PC-9 (cell line): ENCODE data around the gene CALM3. TPM values are rescaled to one million over a fixed set of nuclear protein-coding genes. Genes with fewer than 3 reads are reported as not detected.
A peak's percentile ranks its signal among the peaks of the same experiment; 100 is the strongest.

Source experiments
- BruUV-seq: library from RNA; stranded (reverse); fragments of 400-500 nt; replicated peaks from 2 replicates; lab custom pipeline; 2021; lab: Mats Ljungman, UMichigan
- CTCF ChIA-PET: fragments of 300-600 bp; sonication (Branson Sonifier 250); formaldehyde crosslinking; loops from one replicate; lab custom pipeline; 2022; ENCODE audit warnings: antibody characterized with exemption; lab: Charles Lee
- POLR2A ChIA-PET: fragments of 300-600 bp; sonication (Branson Sonifier 250); formaldehyde crosslinking; loops from one replicate; lab custom pipeline; 2022; ENCODE audit warnings: antibody characterized with exemption; ENCODE audit not compliant: unreplicated experiment; lab: Charles Lee
- DNase-seq, 2 experiments: peaks; one replicate each; pipeline versions ENCODE4 v3.0.0 to v3.0.0-alpha.2; 2015 to 2022; ENCODE audit warnings: mixed read lengths in 1 of 2
- H2AFZ ChIP-seq: fragments of 200-600 bp; sonication (generic); 2 replicates; pipeline ENCODE4 v1.8.1; 2017; ENCODE audit warnings: antibody characterized with exemption
- H3F3A ChIP-seq: fragments of 200-600 bp; sonication (generic); 2 replicates; pipeline ENCODE4 v1.8.1; 2017; ENCODE audit warnings: antibody characterized with exemption, mild to moderate bottlenecking, low read depth; ENCODE audit not compliant: insufficient read depth
- H3K27ac ChIP-seq: fragments of 200-600 bp; sonication (generic); 2 replicates; pipeline ENCODE4 v1.6.1; 2016; ENCODE audit warnings: mixed run types
- H3K27me3 ChIP-seq: fragments of 200-600 bp; sonication (generic); 2 replicates; pipeline ENCODE4 v1.6.1; 2016; ENCODE audit warnings: low read depth, mixed run types; ENCODE audit not compliant: insufficient read depth
- H3K36me3 ChIP-seq: fragments of 200-600 bp; sonication (generic); 2 replicates; pipeline ENCODE4 v1.6.1; 2016; ENCODE audit warnings: low read depth, mixed run types
- H3K4me1 ChIP-seq: fragments of 200-600 bp; sonication (generic); replicated peaks from 2 replicates; pipeline ENCODE4 v1.6.1; 2016; ENCODE audit warnings: mixed run types; ENCODE audit not compliant: insufficient read depth
- H3K4me2 ChIP-seq: fragments of 200-600 bp; sonication (generic); 2 replicates; pipeline ENCODE4 v1.6.1; 2017; ENCODE audit warnings: mixed run types
- H3K4me3 ChIP-seq: fragments of 200-600 bp; sonication (generic); 2 replicates; pipeline ENCODE4 v1.6.1; 2016; ENCODE audit warnings: mixed run types
- H3K79me2 ChIP-seq: fragments of 200-600 bp; sonication (generic); 2 replicates; pipeline ENCODE4 v1.6.1; 2017; ENCODE audit warnings: low read depth, mixed run types
- H3K9me2 ChIP-seq: fragments of 200-600 bp; sonication (generic); 2 replicates; pipeline ENCODE4 v1.8.1; 2017; ENCODE audit warnings: mild to moderate bottlenecking; ENCODE audit not compliant: insufficient read depth
- H3K9me3 ChIP-seq: fragments of 200-600 bp; sonication (generic); 2 replicates; pipeline ENCODE4 v1.8.1; 2016; ENCODE audit warnings: low read depth; ENCODE audit not compliant: insufficient read depth
- H4K20me1 ChIP-seq: fragments of 200-600 bp; sonication (generic); 2 replicates; pipeline ENCODE4 v1.8.1; 2017; ENCODE audit not compliant: insufficient read depth
- EZH2 ChIP-seq: fragments of 200-600 bp; sonication (generic); IDR thresholded peaks from 2 replicates; pipeline ENCODE4 v1.8.0; 2017; ENCODE audit warnings: antibody characterized with exemption, low read depth
- intact Hi-C: fragments of 100-400 bp; cut with micrococcal nuclease; formaldehyde crosslinking; loops from one replicate; pipeline ENCODE4 v1.10.0; 2022; ENCODE audit not compliant: unreplicated experiment
- total RNA-seq: library from RNA; stranded (reverse); gene quantifications from 2 replicates; pipeline ENCODE4 v1.2.3, GENCODE V29; 2021
- TF ChIP-seq, protein P1 (sequence below): fragments of 200-600 bp; sonication (generic); conservative IDR thresholded peaks from 2 replicates; pipeline ENCODE4 v1.6.1; 2017; ENCODE audit warnings: mixed run types, antibody characterized with exemption, mild to moderate bottlenecking, moderate library complexity

CALM3 gene
- total RNA-seq, 1 experiment from 2014 or later = 239 TPM

DNA sequence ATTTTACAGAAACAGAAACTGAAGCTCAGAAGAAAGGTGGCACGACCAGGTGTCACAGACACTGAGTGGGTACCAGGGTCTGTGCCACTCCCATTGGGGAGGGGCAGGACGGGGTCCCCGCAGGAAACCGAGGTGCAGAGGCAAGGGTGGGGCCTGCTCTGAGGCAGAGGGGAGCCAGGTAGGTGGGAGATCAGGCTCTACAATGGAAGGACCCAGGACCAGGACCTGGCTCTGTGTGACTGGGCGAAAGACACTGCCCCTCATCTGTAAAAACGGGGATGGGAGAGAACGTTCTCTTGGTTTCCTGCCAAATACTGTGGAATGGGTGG, 21.0 kb downstream of the CALM3 start:
- H3K9me3 ChIP-seq = no peaks in the 10 kb centered on the region
- H3K9me2 ChIP-seq = no peaks in the 10 kb centered on the region
- DNase-seq = no peak
- H3K36me3 ChIP-seq = no peaks in the 10 kb centered on the region
- no peak overlapping the region for H2AFZ ChIP-seq
- H4K20me1 ChIP-seq = no peaks in the 10 kb centered on the region
- no TSS peak for BruUV-seq
- H3K27ac ChIP-seq = no peak overlapping the region
- peaks cover 5% of the 10 kb centered on the region; the same call in 1 of the 2 replicates for H3K4me1 ChIP-seq
- ChIA-PET CTCF (interaction anchor here (0.7 kb wide), 1 partner anchor 11 kb away, joined by 9 read pairs; no protein-coding TSS in a partner anchor), POLR2A (no interaction called here)
- no peaks in the 10 kb centered on the region for H3K27me3 ChIP-seq
- no peaks in the 10 kb centered on the region for H3K79me2 ChIP-seq
- H3K4me2 ChIP-seq = no peak overlapping the region
- H3F3A ChIP-seq = peaks cover 11% of the 10 kb centered on the region; the same call in 1 of the 2 replicates
- TF ChIP-seq, protein P1, sequence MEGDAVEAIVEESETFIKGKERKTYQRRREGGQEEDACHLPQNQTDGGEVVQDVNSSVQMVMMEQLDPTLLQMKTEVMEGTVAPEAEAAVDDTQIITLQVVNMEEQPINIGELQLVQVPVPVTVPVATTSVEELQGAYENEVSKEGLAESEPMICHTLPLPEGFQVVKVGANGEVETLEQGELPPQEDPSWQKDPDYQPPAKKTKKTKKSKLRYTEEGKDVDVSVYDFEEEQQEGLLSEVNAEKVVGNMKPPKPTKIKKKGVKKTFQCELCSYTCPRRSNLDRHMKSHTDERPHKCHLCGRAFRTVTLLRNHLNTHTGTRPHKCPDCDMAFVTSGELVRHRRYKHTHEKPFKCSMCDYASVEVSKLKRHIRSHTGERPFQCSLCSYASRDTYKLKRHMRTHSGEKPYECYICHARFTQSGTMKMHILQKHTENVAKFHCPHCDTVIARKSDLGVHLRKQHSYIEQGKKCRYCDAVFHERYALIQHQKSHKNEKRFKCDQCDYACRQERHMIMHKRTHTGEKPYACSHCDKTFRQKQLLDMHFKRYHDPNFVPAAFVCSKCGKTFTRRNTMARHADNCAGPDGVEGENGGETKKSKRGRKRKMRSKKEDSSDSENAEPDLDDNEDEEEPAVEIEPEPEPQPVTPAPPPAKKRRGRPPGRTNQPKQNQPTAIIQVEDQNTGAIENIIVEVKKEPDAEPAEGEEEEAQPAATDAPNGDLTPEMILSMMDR = no peak
- no peak for TF ChIP-seq EZH2
- intact Hi-C loops = no loop called here
- no peak overlapping the region for H3K4me3 ChIP-seq

- Histone ChIP-seq H3K27me3 (no peaks in the 10 kb centered on the region), H3K4me3 (no peak overlapping the region), H4K20me1 (no peaks in the 10 kb centered on the region), H3F3A (peaks cover 7% of the 10 kb centered on the region; the same call in 1 of the 2 replicates), H3K27ac (no peak overlapping the region), H3K9me3 (no peaks in the 10 kb centered on the region), H2AFZ (no peak overlapping the region), H3K79me2 (no peaks in the 10 kb centered on the region), H3K4me2 (no peak overlapping the region), H3K9me2 (no peaks in the 10 kb centered on the region), H3K36me3 (no peaks in the 10 kb centered on the region), H3K4me1 (peaks cover 5% of the 10 kb centered on the region; the same call in 1 of the 2 replicates)
- intact Hi-C loops = no loop called here
- no peak for DNase-seq
- BruUV-seq = no TSS peak
- ChIA-PET POLR2A (no interaction called here), CTCF (interaction anchor here (0.5 kb wide), 1 partner anchor 129 kb away, joined by 3 read pairs; no protein-coding TSS in a partner anchor)
- TF ChIP-seq, protein P1 = no peak
- TF ChIP-seq EZH2 = no peak
Observed at GRCh38 chr19:46623915-46624502, 22.9 kb downstream of the CALM3 start.

DNA sequence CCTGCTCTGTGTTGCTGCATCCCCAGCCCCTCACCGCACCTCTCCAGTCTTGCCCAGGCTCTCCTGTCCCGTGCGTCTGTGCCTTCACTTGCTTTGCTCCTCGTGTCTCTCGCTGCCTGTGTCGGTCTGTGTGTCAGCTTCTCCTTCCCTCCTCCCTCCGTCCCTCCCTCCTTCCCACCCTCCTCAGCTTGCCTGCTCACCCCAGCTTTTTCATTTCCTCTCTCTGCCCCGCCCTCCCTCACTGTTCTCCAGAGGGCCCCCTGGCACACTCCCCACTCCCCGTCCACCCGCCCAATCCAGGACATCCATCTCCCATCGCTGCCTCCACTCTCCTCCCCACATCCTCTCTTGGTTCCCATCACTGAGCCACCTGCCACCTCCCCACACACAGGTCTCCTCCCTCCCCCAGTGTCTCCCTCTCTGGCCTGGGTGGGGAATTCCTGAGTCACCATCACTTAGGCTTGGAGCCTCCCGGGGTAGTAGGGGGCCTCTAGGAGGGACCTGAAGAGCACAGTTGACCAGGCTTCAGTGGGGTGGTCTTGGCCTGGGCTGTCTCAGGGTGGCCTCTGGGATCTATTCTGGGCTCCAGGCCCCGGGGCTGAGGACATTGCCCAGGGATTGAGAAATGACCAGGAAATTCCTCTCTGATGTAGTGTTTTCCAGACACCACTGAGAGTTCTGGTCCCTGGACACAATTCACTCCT, 24.0 kb downstream of the CALM3 start, which contains the start of gene PTGIR:
TSS of gene PTGIR (minus strand) at position 132 of the 704 bp plus-strand sequence. CDS start 864 bp downstream, outside the sequence.
- no peaks in the 10 kb centered on the region for H3K36me3 ChIP-seq
- no peak within 1 kb of the TSS for H3K27ac ChIP-seq
- peaks cover 7% of the 10 kb centered on the region; the same call in 1 of the 2 replicates for H3F3A ChIP-seq
- DNase-seq = no peak
- no peaks in the 10 kb centered on the region for H4K20me1 ChIP-seq
- no peaks in the 10 kb centered on the region for H3K79me2 ChIP-seq
- 0 out of 2 replicates have a peak within 1 kb of the TSS, but pooled peaks have one; percentile 0 for H3K4me2 ChIP-seq
- no peaks in the 10 kb centered on the region for H3K9me2 ChIP-seq
- H3K4me1 ChIP-seq = peaks cover 5% of the 10 kb centered on the region; the same call in 1 of the 2 replicates
- CTCF ChIA-PET = no interaction called here
- H2AFZ ChIP-seq = no peak within 1 kb of the TSS
- no peaks in the 10 kb centered on the region for H3K9me3 ChIP-seq
- no TSS peak for BruUV-seq
- H3K27me3 ChIP-seq = no peaks in the 10 kb centered on the region
- H3K4me3 ChIP-seq = no peak within 1 kb of the TSS
- POLR2A ChIA-PET = interaction anchor here (0.6 kb wide), 1 partner anchor 24 kb away, joined by 8 read pairs; the partner anchor contains the start of gene CALM3
- TF ChIP-seq, protein P1 = no peak
- no peak for TF ChIP-seq EZH2
- intact Hi-C loops = no loop called here
